Muscle layer of duodenum (tissue), 2 donors: Measurements from ENCODE around the gene ZNF569.
A peak's percentile ranks its signal among the peaks of the same experiment; 100 is the strongest.

ENCODE experiments used
- H3K27ac ChIP-seq: one replicate; pipeline ENCODE4 v1.7.0; 2013; ENCODE audit warnings: mild to moderate bottlenecking, low read length
- H3K27me3 ChIP-seq: one replicate; pipeline ENCODE4 v1.7.0; 2013; ENCODE audit warnings: low read depth, mild to moderate bottlenecking, control low read depth, low read length
- H3K36me3 ChIP-seq, 2 donors: one replicate each; pipeline ENCODE4 v1.7.0; 2013; ENCODE audit warnings: low read length in 2 of 2, control low read depth in 1 of 2, mild to moderate bottlenecking in 1 of 2; ENCODE audit not compliant: insufficient read depth in 2 of 2, control insufficient read depth in 1 of 2
- H3K4me1 ChIP-seq, 2 donors: one replicate each; pipeline ENCODE4 v1.7.0; 2013; ENCODE audit warnings: low read length in 2 of 2, mild to moderate bottlenecking in 2 of 2, control low read depth in 1 of 2, moderate library complexity in 1 of 2; ENCODE audit not compliant: insufficient read depth in 2 of 2, control insufficient read depth in 1 of 2
- H3K4me3 ChIP-seq, 2 donors: one replicate each; pipeline ENCODE4 v1.7.0; 2013; ENCODE audit warnings: low read length in 2 of 2, low read depth in 1 of 2, mild to moderate bottlenecking in 1 of 2
- H3K9me3 ChIP-seq, 2 donors: one replicate each; pipeline ENCODE4 v1.7.0; 2013; ENCODE audit warnings: low read length in 2 of 2, control low read depth in 1 of 2, mild to moderate bottlenecking in 1 of 2; ENCODE audit not compliant: control insufficient read depth in 1 of 2
- donor health status: healthy.

ZNF569 gene

GRCh38 chr19:37466798-37467607 is at the start of gene ZNF569:
Gene ZNF569, minus strand, starts transcription at chr19:37467444. Its CDS starts 22,523 bp downstream, at chr19:37444921.
- H3K9me3 ChIP-seq = peaks cover 11 to 14% of the 10 kb centered on the region in 2 donors
- peak within 1 kb of the TSS; percentile 81 to 95 for H3K4me3 ChIP-seq
- peaks cover 0 to 16% of the 10 kb centered on the region in 2 donors for H3K4me1 ChIP-seq
- peak within 1 kb of the TSS; percentile 53 for H3K27ac ChIP-seq
- H3K27me3 ChIP-seq = no peaks in the 10 kb centered on the region
- H3K36me3 ChIP-seq = peaks cover 13 to 36% of the 10 kb centered on the region in 2 donors

- Histone ChIP-seq H3K27me3 (no peaks in the 10 kb centered on the region), H3K36me3 (peaks cover 2 to 71% of the 10 kb centered on the region in 2 donors), H3K9me3 (peaks cover 0 to 21% of the 10 kb centered on the region in 2 donors), H3K4me1 (no peaks in the 10 kb centered on the region), H3K27ac (no peak overlapping the region), H3K4me3 (no peak overlapping the region)
These were observed 46.2 kb upstream of the ZNF569 start for GRCh38 chr19:37513397-37513796.

GRCh38 chr19:37511821-37512220 is 44.6 kb upstream of the ZNF569 start:
- Histone ChIP-seq H3K27me3 (no peaks in the 10 kb centered on the region), H3K9me3 (peaks cover 0 to 24% of the 10 kb centered on the region in 2 donors), H3K27ac (no peak overlapping the region), H3K36me3 (peaks cover 2 to 58% of the 10 kb centered on the region in 2 donors), H3K4me3 (no peak overlapping the region), H3K4me1 (no peaks in the 10 kb centered on the region)

GRCh38 chr19:37511186-37511585 is 43.9 kb upstream of the ZNF569 start:
- Histone ChIP-seq H3K36me3 (peaks cover 2 to 51% of the 10 kb centered on the region in 2 donors), H3K27ac (no peak overlapping the region), H3K4me1 (no peaks in the 10 kb centered on the region), H3K4me3 (no peak overlapping the region), H3K9me3 (peaks cover 0 to 21% of the 10 kb centered on the region in 2 donors), H3K27me3 (no peaks in the 10 kb centered on the region)

GRCh38 chr19:37507167-37507464 is 39.9 kb upstream of the ZNF569 start:
- peaks cover 0 to 14% of the 10 kb centered on the region in 2 donors for H3K36me3 ChIP-seq
- no peaks in the 10 kb centered on the region for H3K27me3 ChIP-seq
- H3K27ac ChIP-seq = peak overlapping the region; percentile 95
- H3K4me3 ChIP-seq = peak overlapping the region; percentile 88 to 95
- peaks cover 0 to 10% of the 10 kb centered on the region in 2 donors for H3K9me3 ChIP-seq
- peaks cover 0 to 4% of the 10 kb centered on the region in 2 donors for H3K4me1 ChIP-seq

- Histone ChIP-seq H3K4me3 (peak within 1 kb of the TSS; percentile 88 to 95), H3K27ac (peak within 1 kb of the TSS; percentile 95), H3K4me1 (peaks cover 0 to 4% of the 10 kb centered on the region in 2 donors), H3K9me3 (peaks cover 0 to 7% of the 10 kb centered on the region in 2 donors), H3K27me3 (no peaks in the 10 kb centered on the region), H3K36me3 (peaks cover 0 to 9% of the 10 kb centered on the region in 2 donors)
These were observed 39.3 kb upstream of the ZNF569 start, which contains the start of gene ZNF793 for GRCh38 chr19:37506387-37507166. Gene ZNF793, plus strand, starts transcription at chr19:37506939. Its CDS starts 16,501 bp downstream, at chr19:37523440.

- peaks cover 0 to 4% of the 10 kb centered on the region in 2 donors for H3K4me1 ChIP-seq
- peak overlapping the region; percentile 95 for H3K27ac ChIP-seq
- peak overlapping the region; percentile 88 to 95 for H3K4me3 ChIP-seq
- H3K27me3 ChIP-seq = no peaks in the 10 kb centered on the region
- H3K36me3 ChIP-seq = peaks cover 0 to 3% of the 10 kb centered on the region in 2 donors
- H3K9me3 ChIP-seq = peaks cover 0 to 10% of the 10 kb centered on the region in 2 donors
These were observed 38.7 kb upstream of the ZNF569 start for GRCh38 chr19:37505958-37506386.

GRCh38 chr19:37492213-37492612 is 25.0 kb upstream of the ZNF569 start:
- Histone ChIP-seq H3K27me3 (no peaks in the 10 kb centered on the region), H3K27ac (no peak overlapping the region), H3K36me3 (no peaks in the 10 kb centered on the region), H3K9me3 (peaks cover 27 to 55% of the 10 kb centered on the region in 2 donors), H3K4me1 (no peaks in the 10 kb centered on the region), H3K4me3 (no peak overlapping the region)

- H3K4me1 ChIP-seq = no peaks in the 10 kb centered on the region
- no peaks in the 10 kb centered on the region for H3K27me3 ChIP-seq
- no peak overlapping the region for H3K27ac ChIP-seq
- H3K4me3 ChIP-seq = peak overlapping the region; percentile 45 to 53
- peaks cover 64 to 84% of the 10 kb centered on the region in 2 donors for H3K9me3 ChIP-seq
- peaks cover 30 to 74% of the 10 kb centered on the region in 2 donors for H3K36me3 ChIP-seq
These were observed 17.3 kb upstream of the ZNF569 start for GRCh38 chr19:37484406-37485168.

GRCh38 chr19:37472165-37472564 is 4.9 kb upstream of the ZNF569 start:
- Histone ChIP-seq H3K4me3 (peak overlapping the region in 1 of 2 donors; percentile 17), H3K27me3 (no peaks in the 10 kb centered on the region)

More at GRCh38 chr19:37472165-37472564, 4.9 kb upstream of the ZNF569 start:
- no peak overlapping the region for H3K27ac ChIP-seq
- peaks cover 12 to 26% of the 10 kb centered on the region in 2 donors for H3K9me3 ChIP-seq
- H3K4me1 ChIP-seq = peaks cover 0 to 8% of the 10 kb centered on the region in 2 donors
- peaks cover 13 to 52% of the 10 kb centered on the region in 2 donors for H3K36me3 ChIP-seq
